ENCODE results near the gene DAW1. TPM values are rescaled to one million over a fixed set of nuclear protein-coding genes. Genes with fewer than 3 reads are reported as not detected.

Gene DAW1
- total and polyA plus RNA-seq, 2 of the 4 experiments (the other 2 are of a cell fraction), result 0.86 to 1.4 TPM

DNA sequence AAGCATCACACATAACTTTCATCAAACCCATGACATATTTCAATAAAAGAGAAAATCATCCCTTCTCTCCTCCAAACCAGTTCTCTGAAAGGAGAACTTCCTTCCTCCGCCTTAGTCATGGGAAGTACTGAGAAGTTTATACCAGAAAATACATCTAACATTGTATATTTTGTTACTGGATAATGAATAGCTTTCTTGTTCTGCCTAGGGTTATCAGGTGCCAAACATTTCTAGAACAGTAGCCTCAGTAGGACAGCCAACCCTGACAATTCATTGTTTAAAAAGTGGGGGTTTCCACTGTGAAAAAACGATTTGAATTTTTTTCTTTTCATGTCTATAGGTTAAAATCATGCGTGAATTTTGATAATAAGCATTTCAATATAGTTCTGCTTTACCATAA is 16.0 kb upstream of the DAW1 start:
- intact Hi-C loops (cut with micrococcal nuclease) (no loop called here), dilution Hi-C loops (cut with HindIII; ENCODE audit: low sequenced_read_pairs, unreplicated experiment) (no loop called here), in situ Hi-C loops (cut with MboI; ENCODE audit: low sequenced_read_pairs) (no loop called here)
- ChIA-PET CTCF (no interaction called here), POLR2A (ENCODE audit: unreplicated experiment) (no interaction called here)
- Histone ChIP-seq H2BK5ac (ENCODE audit: low read depth, low read length, poor library complexity, severe bottlenecking) (no peak overlapping the region), H3K4ac (ENCODE audit: low read depth, low read length) (no peak overlapping the region), H4K5ac (ENCODE audit: low read depth, low read length) (no peak overlapping the region), H2AFZ (replicated peaks; ENCODE audit: low read length, poor library complexity) (no peak overlapping the region), H4K91ac (ENCODE audit: insufficient read depth, low read depth, low read length) (no peak overlapping the region), H3K4me2 (ENCODE audit: low read depth, low read length) (no peak overlapping the region), H3K23ac (ENCODE audit: low read depth, low read length) (no peak overlapping the region), H3K27me3 (ENCODE audit: control insufficient read depth, insufficient read depth, low read length) (no peaks in the 10 kb centered on the region), H4K20me1 (ENCODE audit: insufficient read depth, low read length) (no peaks in the 10 kb centered on the region), H2AK5ac (ENCODE audit: low read depth, low read length) (no peak overlapping the region), H3K4me1 (ENCODE audit: control insufficient read depth, insufficient read depth, low read length) (no peaks in the 10 kb centered on the region), H3K14ac (replicated peaks; ENCODE audit: low read depth, low read length) (no peak overlapping the region), H3K9ac (ENCODE audit: low read depth, low read length) (no peak overlapping the region), H4K8ac (ENCODE audit: low read depth in 2 of 2, low read length in 2 of 2) (no peak overlapping the region), H3K56ac (ENCODE audit: extremely low read depth, insufficient read depth, low read length) (no peak overlapping the region), H2BK20ac (ENCODE audit: low read depth, low read length) (no peak overlapping the region), H3K79me1 (ENCODE audit: low read depth in 1 of 2, low read length in 2 of 2) (no peaks in the 10 kb centered on the region), H2AK9ac (replicated peaks; ENCODE audit: low read depth, low read length, poor library complexity) (no peak overlapping the region), H2BK120ac (ENCODE audit: low read depth, low read length) (no peak overlapping the region), H3K9me3 (ENCODE audit: control insufficient read depth, insufficient read depth, low read length) (no peaks in the 10 kb centered on the region), H3K27ac (ENCODE audit: insufficient read depth, low read length) (no peak overlapping the region), H3K9me1 (ENCODE audit: insufficient read depth, low read length) (no peaks in the 10 kb centered on the region), H3K36me3 (ENCODE audit: control insufficient read depth, insufficient read depth, low read length) (no peaks in the 10 kb centered on the region), H3K18ac (ENCODE audit: low read depth, low read length) (no peak overlapping the region), H2BK15ac (ENCODE audit: low read depth, low read length) (no peak overlapping the region), H3K4me3 (ENCODE audit: insufficient read depth, low read depth, low read length) (no peak overlapping the region)
- TF ChIP-seq POLR2A (IDR thresholded peaks at IDR 0.05; ENCODE audit: low read depth, low read length), result no peak
- TF ChIP-seq BHLHE40 (IDR thresholded peaks at IDR 0.05; ENCODE audit: low read depth, low read length), result no peak
- no peak for TF ChIP-seq MAFK (IDR thresholded peaks at IDR 0.05; ENCODE audit: low read depth, low read length)
- TF ChIP-seq, protein P1, sequence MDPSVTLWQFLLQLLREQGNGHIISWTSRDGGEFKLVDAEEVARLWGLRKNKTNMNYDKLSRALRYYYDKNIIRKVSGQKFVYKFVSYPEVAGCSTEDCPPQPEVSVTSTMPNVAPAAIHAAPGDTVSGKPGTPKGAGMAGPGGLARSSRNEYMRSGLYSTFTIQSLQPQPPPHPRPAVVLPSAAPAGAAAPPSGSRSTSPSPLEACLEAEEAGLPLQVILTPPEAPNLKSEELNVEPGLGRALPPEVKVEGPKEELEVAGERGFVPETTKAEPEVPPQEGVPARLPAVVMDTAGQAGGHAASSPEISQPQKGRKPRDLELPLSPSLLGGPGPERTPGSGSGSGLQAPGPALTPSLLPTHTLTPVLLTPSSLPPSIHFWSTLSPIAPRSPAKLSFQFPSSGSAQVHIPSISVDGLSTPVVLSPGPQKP (IDR thresholded peaks at IDR 0.05; ENCODE audit: borderline replicate concordance, low read depth, low read length), result no peak
- TF ChIP-seq FOS (IDR thresholded peaks at IDR 0.05; ENCODE audit: low read depth, low read length), result no peak
- TF ChIP-seq MAZ (IDR thresholded peaks at IDR 0.05; ENCODE audit: borderline replicate concordance, low read depth, low read length), result no peak
- no peak for TF ChIP-seq RAD21 (IDR thresholded peaks at IDR 0.05; ENCODE audit: low read length)
- no peak for TF ChIP-seq NFE2L2 (IDR thresholded peaks at IDR 0.05; ENCODE audit: low read depth, low read length)
- TF ChIP-seq SMC3 (IDR thresholded peaks at IDR 0.05; ENCODE audit: low read depth, low read length), result no peak
- TF ChIP-seq, protein P2, sequence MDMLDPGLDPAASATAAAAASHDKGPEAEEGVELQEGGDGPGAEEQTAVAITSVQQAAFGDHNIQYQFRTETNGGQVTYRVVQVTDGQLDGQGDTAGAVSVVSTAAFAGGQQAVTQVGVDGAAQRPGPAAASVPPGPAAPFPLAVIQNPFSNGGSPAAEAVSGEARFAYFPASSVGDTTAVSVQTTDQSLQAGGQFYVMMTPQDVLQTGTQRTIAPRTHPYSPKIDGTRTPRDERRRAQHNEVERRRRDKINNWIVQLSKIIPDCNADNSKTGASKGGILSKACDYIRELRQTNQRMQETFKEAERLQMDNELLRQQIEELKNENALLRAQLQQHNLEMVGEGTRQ (IDR thresholded peaks at IDR 0.05; ENCODE audit: low read depth, low read length), result no peak
- no peak for TF ChIP-seq RFX5 (IDR thresholded peaks at IDR 0.05; ENCODE audit: low read depth, low read length)
- no peak for TF ChIP-seq RCOR1 (IDR thresholded peaks at IDR 0.05; ENCODE audit: insufficient replicate concordance, low read length)
- TF ChIP-seq, protein P3, sequence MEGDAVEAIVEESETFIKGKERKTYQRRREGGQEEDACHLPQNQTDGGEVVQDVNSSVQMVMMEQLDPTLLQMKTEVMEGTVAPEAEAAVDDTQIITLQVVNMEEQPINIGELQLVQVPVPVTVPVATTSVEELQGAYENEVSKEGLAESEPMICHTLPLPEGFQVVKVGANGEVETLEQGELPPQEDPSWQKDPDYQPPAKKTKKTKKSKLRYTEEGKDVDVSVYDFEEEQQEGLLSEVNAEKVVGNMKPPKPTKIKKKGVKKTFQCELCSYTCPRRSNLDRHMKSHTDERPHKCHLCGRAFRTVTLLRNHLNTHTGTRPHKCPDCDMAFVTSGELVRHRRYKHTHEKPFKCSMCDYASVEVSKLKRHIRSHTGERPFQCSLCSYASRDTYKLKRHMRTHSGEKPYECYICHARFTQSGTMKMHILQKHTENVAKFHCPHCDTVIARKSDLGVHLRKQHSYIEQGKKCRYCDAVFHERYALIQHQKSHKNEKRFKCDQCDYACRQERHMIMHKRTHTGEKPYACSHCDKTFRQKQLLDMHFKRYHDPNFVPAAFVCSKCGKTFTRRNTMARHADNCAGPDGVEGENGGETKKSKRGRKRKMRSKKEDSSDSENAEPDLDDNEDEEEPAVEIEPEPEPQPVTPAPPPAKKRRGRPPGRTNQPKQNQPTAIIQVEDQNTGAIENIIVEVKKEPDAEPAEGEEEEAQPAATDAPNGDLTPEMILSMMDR (conservative IDR thresholded peaks at IDR 0.05; ENCODE audit: low read depth, low read length), result no peak
- TF ChIP-seq MXI1 (IDR thresholded peaks at IDR 0.05; ENCODE audit: borderline replicate concordance, low read depth, low read length), result no peak
- TF ChIP-seq CHD1 (IDR thresholded peaks at IDR 0.05; ENCODE audit: low read depth, low read length), result no peak
- no peak for TF ChIP-seq CEBPB (IDR thresholded peaks at IDR 0.05; ENCODE audit: low read depth, low read length)
- no peak for ATAC-seq (ENCODE audit: low read depth)
- WGBS, 2 experiments (ENCODE audit: extremely low coverage in 2 of 2, insufficient read length in 1 of 2), result no CpG with 5 or more reads among the region's 3 CpGs
- DNase-seq, result no peak
- BruUV-seq (replicated peaks), result no TSS peak

Data from IMR-90 (cell line).